SK-N-SH (cell line): ENCODE results near the gene MB. TPM values are rescaled to one million over a fixed set of nuclear protein-coding genes. Genes with fewer than 3 reads are reported as not detected.
A peak's percentile ranks its signal among the peaks of the same experiment; 100 is the strongest.

ENCODE experiments used
- CTCF ChIA-PET: fragments of 300-600, 350-600 bp; formaldehyde crosslinking; extraction: SDS; loops from one replicate; lab custom pipeline; 2021; lab: Yijun Ruan, JAX
- POLR2A ChIA-PET: fragments of 350-600 bp; sonication (Branson Sonifier 250); formaldehyde crosslinking; extraction: SDS; loops from one replicate; lab custom pipeline; 2020; ENCODE audit warnings: antibody characterized with exemption, inconsistent platforms; lab: Yijun Ruan, JAX
- DNase-seq: peaks from one replicate; pipeline ENCODE4 v3.0.0; 2012
- H2AFZ ChIP-seq: fragments of 200-600 bp; sonication (generic); 2 replicates; pipeline ENCODE4 v1.8.1; 2016; ENCODE audit warnings: antibody characterized with exemption, mild to moderate bottlenecking, low read depth
- H3F3A ChIP-seq: fragments of 200-600 bp; sonication (generic); replicated peaks from 2 replicates; pipeline ENCODE3; 2016; ENCODE audit warnings: antibody characterized with exemption, mild to moderate bottlenecking; ENCODE audit not compliant: insufficient read depth
- H3K27ac ChIP-seq, 2 experiments: fragments of 200-500 bp in 1 of 2; fragments of 200-600 bp in 1 of 2; sonication (Bioruptor generic) in 1 of 2; sonication (generic), shearing (Covaris generic) in 1 of 2; 2 replicates each; pipeline versions ENCODE4 v1.5.1 to v1.6.1; 2014 to 2016; ENCODE audit warnings: low read depth in 2 of 2, inconsistent platforms in 1 of 2, low read length in 1 of 2, mild to moderate bottlenecking in 1 of 2, mixed read lengths in 1 of 2
- H3K27me3 ChIP-seq: fragments of 200-600 bp; sonication (generic), shearing (Covaris generic); 2 replicates; pipeline ENCODE4 v1.6.1; 2016; ENCODE audit warnings: mixed run types; ENCODE audit not compliant: insufficient read depth
- H3K36me3 ChIP-seq, 2 experiments: fragments of 200-500 bp in 1 of 2; fragments of 200-600 bp in 1 of 2; sonication (Bioruptor generic) in 1 of 2; sonication (generic) in 1 of 2; replicated peaks in 1 of 2; 2 replicates each; pipeline versions ENCODE3 to v1.5.1; 2014 to 2016; ENCODE audit warnings: low read length in 1 of 2, mild to moderate bottlenecking in 1 of 2; ENCODE audit not compliant: insufficient read depth in 2 of 2, control insufficient read depth in 1 of 2
- H3K4me1 ChIP-seq, 2 experiments: fragments of 200-500 bp in 1 of 2; fragments of 200-600 bp in 1 of 2; sonication (Bioruptor generic) in 1 of 2; sonication (generic), shearing (Covaris generic) in 1 of 2; 2 replicates each; pipeline versions ENCODE4 v1.5.1 to v1.6.1; 2014 to 2016; ENCODE audit warnings: low read depth in 1 of 2, low read length in 1 of 2, mixed run types in 1 of 2; ENCODE audit not compliant: insufficient read depth in 2 of 2, control insufficient read depth in 1 of 2
- H3K4me2 ChIP-seq: fragments of 200-600 bp; sonication (generic), shearing (Covaris generic); 2 replicates; pipeline ENCODE4 v1.6.1; 2017; ENCODE audit warnings: mixed run types
- H3K4me3 ChIP-seq, 2 experiments: fragments of 200-500 bp in 1 of 2; fragments of 200-600 bp in 1 of 2; sonication (Bioruptor generic) in 1 of 2; sonication (generic), shearing (Covaris generic) in 1 of 2; 2 replicates each; pipeline versions ENCODE4 v1.5.1 to v1.8.1; 2014 to 2016; ENCODE audit warnings: low read depth in 2 of 2, inconsistent platforms in 1 of 2, low read length in 1 of 2, mild to moderate bottlenecking in 1 of 2, mixed read lengths in 1 of 2, moderate library complexity in 1 of 2
- H3K79me2 ChIP-seq: fragments of 200-600 bp; sonication (generic); 2 replicates; pipeline ENCODE4 v1.8.1; 2017; ENCODE audit warnings: mild to moderate bottlenecking; ENCODE audit not compliant: insufficient read depth
- H3K9ac ChIP-seq: fragments of 200-600 bp; sonication (generic); 2 replicates; pipeline ENCODE4 v1.6.1; 2017; ENCODE audit warnings: mixed run types
- H3K9me2 ChIP-seq: fragments of 200-600 bp; sonication (generic); 2 replicates; pipeline ENCODE4 v1.6.1; 2017; ENCODE audit warnings: mixed run types
- H3K9me3 ChIP-seq: fragments of 200-600 bp; sonication (generic); 2 replicates; pipeline ENCODE4 v1.6.1; 2017; ENCODE audit warnings: mixed run types, mild to moderate bottlenecking, moderate library complexity
- H4K20me1 ChIP-seq: fragments of 200-600 bp; sonication (generic); 2 replicates; pipeline ENCODE4 v1.6.1; 2017; ENCODE audit warnings: mild to moderate bottlenecking, mixed run types; ENCODE audit not compliant: insufficient read depth
- CHD2 ChIP-seq: fragments of 150-350 bp; IDR thresholded peaks from 2 replicates; pipeline ENCODE4 v1.6.1; 2018; ENCODE audit warnings: low read length; ENCODE audit not compliant: partially characterized antibody
- CTCF ChIP-seq: fragments of 200-600 bp; sonication (generic); IDR thresholded peaks from 2 replicates; pipeline ENCODE4 v1.6.1; 2017; ENCODE audit warnings: antibody characterized with exemption, mild to moderate bottlenecking, moderate library complexity
- ELF1 ChIP-seq: IDR thresholded peaks from 2 replicates; pipeline ENCODE4 v1.4.0; 2012
- FOSL2 ChIP-seq: IDR thresholded peaks from 2 replicates; pipeline ENCODE4 v1.4.0; 2012; ENCODE audit warnings: low read depth, mild to moderate bottlenecking, moderate library complexity, borderline replicate concordance
- FOXM1 ChIP-seq: IDR thresholded peaks from 2 replicates; pipeline ENCODE4 v1.4.0; 2012; ENCODE audit warnings: low read depth, mild to moderate bottlenecking
- GABPA ChIP-seq: IDR thresholded peaks from 2 replicates; pipeline ENCODE4 v1.4.0; 2012; ENCODE audit warnings: low read depth, mild to moderate bottlenecking
- IRF3 ChIP-seq: fragments of 150-350 bp; IDR thresholded peaks from 2 replicates; pipeline ENCODE4 v1.6.1; 2016; ENCODE audit warnings: mild to moderate bottlenecking, low read depth, low read length
- MAX ChIP-seq: IDR thresholded peaks from 2 replicates; pipeline ENCODE4 v1.4.0; 2012; ENCODE audit warnings: low read depth
- MXI1 ChIP-seq: IDR thresholded peaks from 2 replicates; pipeline ENCODE4 v1.6.1; 2012; ENCODE audit warnings: mild to moderate bottlenecking, low read depth, low read length, improper control_type of control experiment
- NFIC ChIP-seq: IDR thresholded peaks from 2 replicates; pipeline ENCODE4 v1.4.0; 2012; ENCODE audit warnings: borderline replicate concordance
- NRF1 ChIP-seq: IDR thresholded peaks from 2 replicates; pipeline ENCODE4 v1.6.1; 2012; ENCODE audit warnings: low read depth, mild to moderate bottlenecking, low read length
- PBX3 ChIP-seq: IDR thresholded peaks from 2 replicates; pipeline ENCODE4; 2012
- POLR2AphosphoS5 ChIP-seq: IDR thresholded peaks from 2 replicates; pipeline ENCODE4 v1.6.1; 2012; ENCODE audit warnings: low read depth, low read length
- RCOR1 ChIP-seq: fragments of 150-350 bp; IDR thresholded peaks from 2 replicates; pipeline ENCODE4 v1.6.1; 2017; ENCODE audit warnings: antibody characterized with exemption, low read length
- REST ChIP-seq: IDR thresholded peaks from 2 replicates; pipeline ENCODE4 v1.6.1; 2012; ENCODE audit warnings: mild to moderate bottlenecking, low read depth, low read length, moderate library complexity
- SMC3 ChIP-seq: IDR thresholded peaks from 2 replicates; pipeline ENCODE4 v1.6.1; 2012; ENCODE audit warnings: low read depth, low read length, improper control_type of control experiment
- USF1 ChIP-seq: IDR thresholded peaks from 2 replicates; pipeline ENCODE4 v1.4.0; 2012; ENCODE audit warnings: low read depth, borderline replicate concordance
- YY1 ChIP-seq: IDR thresholded peaks from 2 replicates; pipeline ENCODE4 v1.4.0; 2012; ENCODE audit warnings: low read depth, mild to moderate bottlenecking
- WGBS: methylation state at CpG from one replicate; pipeline ENCODE4 v1.1.6; 2017; ENCODE audit warnings: low lambda C conversion rate; 5-methylcytosine and 5-hydroxymethylcytosine counted together
- polyA plus RNA-seq, 3 experiments: library from polyadenylated mRNA; depleted of rRNA; stranded (reverse); fragments of >200 nt; gene quantifications; 2 replicates each; pipeline ENCODE4 v1.2.3, GENCODE V29; 2012

Gene MB
- polyA plus RNA-seq, 1 of the 3 experiments (the other 2 are of a cell fraction), result 0.95 TPM

- TF ChIP-seq IRF3 (no peak), POLR2AphosphoS5 (peak; percentile 62; the same call in 1 of the 2 replicates), RCOR1 (no peak), USF1 (no peak), YY1 (no peak), NRF1 (no peak), CTCF (no peak), NFIC (peak; percentile 81), MXI1 (no peak)
These were observed 12.5 kb upstream of the MB start (continued) for GRCh38 chr22:35629406-35630216.

GRCh38 chr22:35628732-35629131 is 11.6 kb upstream of the MB start:
- H3K27me3 ChIP-seq, result no peaks in the 10 kb centered on the region
- H3K9me2 ChIP-seq, result no peaks in the 10 kb centered on the region
- H3F3A ChIP-seq, result peaks cover 28% of the 10 kb centered on the region
- WGBS, result 100% methylated on average over 2 of the region's 3 CpGs
- no peaks in the 10 kb centered on the region for H3K9me3 ChIP-seq
- H3K79me2 ChIP-seq, result no peaks in the 10 kb centered on the region
- no peak overlapping the region for H2AFZ ChIP-seq
- POLR2A ChIA-PET, result no interaction called here
- H3K4me1 ChIP-seq, result peaks cover 12 to 15% of the 10 kb centered on the region in 2 experiments; a peak in 1 of 4 replicates
- H3K4me2 ChIP-seq, result 0 out of 2 replicates have a peak overlapping the region, but pooled peaks have one; percentile 67
- H4K20me1 ChIP-seq, result no peaks in the 10 kb centered on the region
- peak overlapping the region in 1 of 2 experiments; percentile 95; a peak in 2 of 4 replicates for H3K27ac ChIP-seq
- no peak for DNase-seq
- H3K9ac ChIP-seq, result peak overlapping the region; percentile 67; the same call in 1 of the 2 replicates
- no peak overlapping the region for H3K4me3 ChIP-seq
- TF ChIP-seq PBX3 (no peak), FOXM1 (no peak), ELF1 (no peak), SMC3 (no peak), FOSL2 (no peak), REST (no peak), CHD2 (no peak), IRF3 (no peak), MXI1 (no peak), NFIC (no peak), POLR2AphosphoS5 (no peak), NRF1 (no peak), MAX (no peak), GABPA (no peak)
- TF ChIP-seq, all 33 proteins: peak for 0
- CTCF ChIA-PET, result interaction anchor here (0.7 to 3.7 kb wide), 2 partner anchors 51 to 438 kb away, joined by 3 to 17 read pairs; no protein-coding TSS in a partner anchor
- H3K36me3 ChIP-seq, result no peaks in the 10 kb centered on the region
